HL-60 (cell line): ENCODE results near the gene BAD.

Experiments used
- DNase-seq, 2 experiments: peaks; one replicate each; pipeline ENCODE4 v3.0.0-alpha.2; 2010 to 2020; ENCODE audit warnings: low read depth in 1 of 2, low spot score in 1 of 2
- H3K27ac ChIP-seq: fragments of 250-450 bp; sonication (Bioruptor Pico); replicated peaks from 2 replicates; pipeline ENCODE4 v1.5.1; 2020; ENCODE audit warnings: mild to moderate bottlenecking, moderate library complexity
- H3K27me3 ChIP-seq: fragments of 250-450 bp; sonication (Bioruptor Pico); 2 replicates; pipeline ENCODE4 v1.5.1; 2021; ENCODE audit warnings: mild to moderate bottlenecking, moderate library complexity; ENCODE audit not compliant: insufficient read depth, poor library complexity, severe bottlenecking
- H3K4me3 ChIP-seq: replicated peaks from 2 replicates; pipeline ENCODE4 v1.5.1; 2011; ENCODE audit warnings: mild to moderate bottlenecking, control low read depth, low read length; ENCODE audit not compliant: insufficient read depth
- GABPA ChIP-seq: IDR thresholded peaks from 2 replicates; pipeline ENCODE4 v1.6.1; 2012; ENCODE audit warnings: low read depth
- POLR2AphosphoS5 ChIP-seq: IDR thresholded peaks from 2 replicates; pipeline ENCODE4 v1.6.1; 2012; ENCODE audit warnings: low read depth
- SPI1 ChIP-seq: IDR thresholded peaks from 2 replicates; pipeline ENCODE4 v1.6.1; 2012; ENCODE audit warnings: low read depth, mild to moderate bottlenecking, borderline replicate concordance
- TF ChIP-seq, protein P1 (sequence below): IDR thresholded peaks from one replicate; pipeline ENCODE4 v1.5.1; 2011; ENCODE audit warnings: low read length, control low read depth, inconsistent platforms; ENCODE audit not compliant: insufficient read depth
- TF ChIP-seq, protein P2 (sequence below): IDR thresholded peaks from 2 replicates; pipeline ENCODE4 v1.6.1; 2012; ENCODE audit warnings: low read depth; ENCODE audit not compliant: insufficient replicate concordance

Gene BAD

DNA sequence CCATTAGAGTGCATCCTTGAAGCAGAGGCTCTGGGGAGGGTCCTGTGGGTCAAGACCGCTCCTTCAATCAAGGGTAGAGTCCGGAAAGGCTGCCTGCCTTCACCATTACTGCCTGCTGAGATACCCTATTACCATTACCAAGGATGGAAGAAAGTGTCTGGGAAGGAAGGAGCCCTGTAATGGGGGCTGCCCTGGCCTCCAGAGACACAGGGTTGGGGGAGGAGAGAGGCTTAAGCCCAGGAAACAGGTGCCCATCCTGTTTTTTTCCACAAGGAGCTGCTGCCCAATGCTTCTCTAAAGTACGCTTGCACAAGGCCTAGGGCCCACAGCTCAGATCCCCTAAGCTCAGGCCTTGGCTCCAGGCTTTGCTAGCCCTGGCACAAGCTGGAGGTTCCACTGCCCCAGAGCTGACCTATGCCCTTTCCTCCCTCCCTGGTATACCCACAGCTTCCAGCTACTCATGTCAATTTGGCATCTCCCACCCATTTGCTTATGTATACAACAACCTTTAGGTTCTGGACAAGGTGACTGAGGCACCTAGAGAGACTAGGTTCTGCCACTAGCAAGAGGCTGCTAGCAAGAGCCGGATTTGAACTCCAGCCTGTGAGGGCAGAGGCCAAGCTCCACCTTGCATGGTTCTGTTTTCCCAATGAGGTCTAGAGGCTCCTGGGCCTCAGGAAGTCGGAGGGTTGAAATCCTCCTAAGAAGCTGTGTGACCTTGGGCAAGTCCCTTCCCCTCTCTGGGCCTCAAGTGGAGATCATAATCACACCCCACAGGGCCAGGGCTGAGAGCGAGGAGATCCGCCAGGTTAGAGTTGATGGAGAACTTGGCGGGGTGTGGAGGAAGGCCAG lies 34.7 kb downstream of the BAD start:
- no peak for TF ChIP-seq GABPA
- no peak for TF ChIP-seq POLR2AphosphoS5
- TF ChIP-seq, protein P1, sequence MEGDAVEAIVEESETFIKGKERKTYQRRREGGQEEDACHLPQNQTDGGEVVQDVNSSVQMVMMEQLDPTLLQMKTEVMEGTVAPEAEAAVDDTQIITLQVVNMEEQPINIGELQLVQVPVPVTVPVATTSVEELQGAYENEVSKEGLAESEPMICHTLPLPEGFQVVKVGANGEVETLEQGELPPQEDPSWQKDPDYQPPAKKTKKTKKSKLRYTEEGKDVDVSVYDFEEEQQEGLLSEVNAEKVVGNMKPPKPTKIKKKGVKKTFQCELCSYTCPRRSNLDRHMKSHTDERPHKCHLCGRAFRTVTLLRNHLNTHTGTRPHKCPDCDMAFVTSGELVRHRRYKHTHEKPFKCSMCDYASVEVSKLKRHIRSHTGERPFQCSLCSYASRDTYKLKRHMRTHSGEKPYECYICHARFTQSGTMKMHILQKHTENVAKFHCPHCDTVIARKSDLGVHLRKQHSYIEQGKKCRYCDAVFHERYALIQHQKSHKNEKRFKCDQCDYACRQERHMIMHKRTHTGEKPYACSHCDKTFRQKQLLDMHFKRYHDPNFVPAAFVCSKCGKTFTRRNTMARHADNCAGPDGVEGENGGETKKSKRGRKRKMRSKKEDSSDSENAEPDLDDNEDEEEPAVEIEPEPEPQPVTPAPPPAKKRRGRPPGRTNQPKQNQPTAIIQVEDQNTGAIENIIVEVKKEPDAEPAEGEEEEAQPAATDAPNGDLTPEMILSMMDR = no peak
- TF ChIP-seq, protein P2, sequence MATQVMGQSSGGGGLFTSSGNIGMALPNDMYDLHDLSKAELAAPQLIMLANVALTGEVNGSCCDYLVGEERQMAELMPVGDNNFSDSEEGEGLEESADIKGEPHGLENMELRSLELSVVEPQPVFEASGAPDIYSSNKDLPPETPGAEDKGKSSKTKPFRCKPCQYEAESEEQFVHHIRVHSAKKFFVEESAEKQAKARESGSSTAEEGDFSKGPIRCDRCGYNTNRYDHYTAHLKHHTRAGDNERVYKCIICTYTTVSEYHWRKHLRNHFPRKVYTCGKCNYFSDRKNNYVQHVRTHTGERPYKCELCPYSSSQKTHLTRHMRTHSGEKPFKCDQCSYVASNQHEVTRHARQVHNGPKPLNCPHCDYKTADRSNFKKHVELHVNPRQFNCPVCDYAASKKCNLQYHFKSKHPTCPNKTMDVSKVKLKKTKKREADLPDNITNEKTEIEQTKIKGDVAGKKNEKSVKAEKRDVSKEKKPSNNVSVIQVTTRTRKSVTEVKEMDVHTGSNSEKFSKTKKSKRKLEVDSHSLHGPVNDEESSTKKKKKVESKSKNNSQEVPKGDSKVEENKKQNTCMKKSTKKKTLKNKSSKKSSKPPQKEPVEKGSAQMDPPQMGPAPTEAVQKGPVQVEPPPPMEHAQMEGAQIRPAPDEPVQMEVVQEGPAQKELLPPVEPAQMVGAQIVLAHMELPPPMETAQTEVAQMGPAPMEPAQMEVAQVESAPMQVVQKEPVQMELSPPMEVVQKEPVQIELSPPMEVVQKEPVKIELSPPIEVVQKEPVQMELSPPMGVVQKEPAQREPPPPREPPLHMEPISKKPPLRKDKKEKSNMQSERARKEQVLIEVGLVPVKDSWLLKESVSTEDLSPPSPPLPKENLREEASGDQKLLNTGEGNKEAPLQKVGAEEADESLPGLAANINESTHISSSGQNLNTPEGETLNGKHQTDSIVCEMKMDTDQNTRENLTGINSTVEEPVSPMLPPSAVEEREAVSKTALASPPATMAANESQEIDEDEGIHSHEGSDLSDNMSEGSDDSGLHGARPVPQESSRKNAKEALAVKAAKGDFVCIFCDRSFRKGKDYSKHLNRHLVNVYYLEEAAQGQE = no peak
- TF ChIP-seq SPI1 = no peak
- no peak overlapping the region for H3K27ac ChIP-seq
- no peak for DNase-seq
- H3K4me3 ChIP-seq = no peak overlapping the region
- H3K27me3 ChIP-seq = no peaks in the 10 kb centered on the region

DNA sequence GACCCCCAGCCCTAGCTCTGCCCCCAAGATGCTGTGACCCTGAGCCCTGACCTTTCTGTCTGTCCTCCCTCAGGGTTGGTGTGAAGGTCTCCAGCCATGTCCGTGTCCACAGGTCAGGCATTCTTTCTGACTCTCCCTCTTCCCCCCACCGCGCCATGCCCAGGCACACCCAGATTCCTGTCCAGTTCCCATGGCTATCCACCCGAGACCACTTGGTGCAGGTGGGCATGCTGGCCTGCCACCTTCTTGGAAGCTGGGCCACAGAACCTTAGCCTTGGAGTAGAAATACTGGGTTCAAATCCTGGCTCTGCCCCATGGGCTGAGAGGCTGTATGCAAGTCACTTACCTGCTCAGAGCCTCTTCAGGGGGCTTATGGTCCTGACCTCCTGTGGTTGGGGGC lies 35.4 kb downstream of the BAD start:
- no peak for DNase-seq
- H3K4me3 ChIP-seq = no peak overlapping the region
- H3K27ac ChIP-seq = no peak overlapping the region
- TF ChIP-seq, protein P2 = no peak
- TF ChIP-seq GABPA (no peak), POLR2AphosphoS5 (no peak), SPI1 (no peak)
- TF ChIP-seq, protein P1 = no peak
- no peaks in the 10 kb centered on the region for H3K27me3 ChIP-seq

DNA sequence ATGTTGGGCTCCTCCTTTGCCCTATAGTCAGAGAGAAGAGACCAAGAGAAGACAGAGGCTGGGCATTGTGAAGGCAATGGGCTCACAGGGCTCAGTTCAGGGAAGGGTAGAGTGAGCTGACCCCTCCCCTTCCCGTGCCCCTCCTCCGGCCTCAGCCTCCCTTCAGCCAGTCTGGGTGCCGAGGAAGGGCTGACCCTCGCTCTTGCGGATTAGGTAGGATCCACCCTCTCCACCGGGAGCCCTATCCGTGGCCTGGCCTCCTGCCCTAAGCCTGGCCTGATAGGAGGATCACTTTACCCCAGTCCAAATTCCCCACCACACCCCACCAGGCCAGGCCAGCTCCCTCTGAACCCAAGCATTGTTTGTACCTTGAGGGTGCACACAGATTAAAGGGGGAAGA lies 35.9 kb downstream of the BAD start:
- Histone ChIP-seq H3K27ac (no peak overlapping the region), H3K4me3 (no peak overlapping the region), H3K27me3 (no peaks in the 10 kb centered on the region)
- TF ChIP-seq, protein P2 = no peak
- TF ChIP-seq GABPA (no peak), POLR2AphosphoS5 (no peak), SPI1 (no peak)
- TF ChIP-seq, protein P1 = no peak
- DNase-seq = no peak
